ENCODE results near the gene PSMG3. TPM values are rescaled to one million over a fixed set of nuclear protein-coding genes. Genes with fewer than 3 reads are reported as not detected.

PSMG3 gene
- total and polyA plus RNA-seq, 2 experiments from 2014 or later: 28.3 to 84.8 TPM

- ATAC-seq (no peak), DNase-seq (ENCODE audit: low spot score) (no peak)
- H2AFZ ChIP-seq: no peak overlapping the region
- peaks cover 14% of the 10 kb centered on the region for H3K27me3 Mint-ChIP-seq (ENCODE audit: insufficient read depth, low read depth, poor library complexity)
- no peak overlapping the region for H3K4me3 Mint-ChIP-seq
- H3K9me3 Mint-ChIP-seq: no peaks in the 10 kb centered on the region
- H3K9me2 ChIP-seq (ENCODE audit: insufficient read depth): no peaks in the 10 kb centered on the region
- no peak for TF ChIP-seq ZNF462 (CRISPR knock-in tag; IDR thresholded peaks at IDR 0.05)
- no peak for TF ChIP-seq ZNF331 (CRISPR knock-in tag; IDR thresholded peaks at IDR 0.05; ENCODE audit: low read depth)
- TF ChIP-seq NANOG (IDR thresholded peaks at IDR 0.05; ENCODE audit: borderline replicate concordance): no peak
- no peak for TF ChIP-seq CTCF (conservative IDR thresholded peaks at IDR 0.05; ENCODE audit: low read depth in 2 of 2)
- no peak for TF ChIP-seq JUNB (IDR thresholded peaks at IDR 0.05; ENCODE audit: unreplicated experiment)
- no peak for TF ChIP-seq POLR2AphosphoS5 (IDR thresholded peaks at IDR 0.05; ENCODE audit: low read depth)
- TF ChIP-seq REST (IDR thresholded peaks at IDR 0.05; ENCODE audit: unreplicated experiment): no peak
- no peak for TF ChIP-seq EZH2phosphoT487 (IDR thresholded peaks at IDR 0.05; ENCODE audit: unreplicated experiment)
- no peak for TF ChIP-seq ZNF114 (CRISPR knock-in tag; IDR thresholded peaks at IDR 0.05)
- no peak for TF ChIP-seq ETS1 (IDR thresholded peaks at IDR 0.05)
- no peak for TF ChIP-seq EZH2 (IDR thresholded peaks at IDR 0.05; ENCODE audit: low read depth, unreplicated experiment)
- no peak for TF ChIP-seq CREB1 (CRISPR knock-in tag; IDR thresholded peaks at IDR 0.05; ENCODE audit: low read depth)
- no peak for TF ChIP-seq STAT1 (IDR thresholded peaks at IDR 0.05; ENCODE audit: unreplicated experiment)
- H3K4me1 Mint-ChIP-seq: peaks cover 4% of the 10 kb centered on the region; the same call in 2 of the 3 replicates
- H3K27ac ChIP-seq (ENCODE audit: low read depth): no peak overlapping the region
- H3K4me2 ChIP-seq: no peak overlapping the region
- no peak overlapping the region for H3K27ac Mint-ChIP-seq
- no peaks in the 10 kb centered on the region for H3F3A ChIP-seq (replicated peaks; ENCODE audit: low read depth)
- H3K79me2 ChIP-seq (replicated peaks; ENCODE audit: insufficient read depth): no peaks in the 10 kb centered on the region
- H3K4me1 ChIP-seq (ENCODE audit: insufficient read depth): no peaks in the 10 kb centered on the region
- H3K4me3 ChIP-seq: no peak overlapping the region
- H3K36me3 ChIP-seq (ENCODE audit: insufficient read depth): no peaks in the 10 kb centered on the region
- H4K20me1 ChIP-seq (replicated peaks; ENCODE audit: insufficient read depth): no peaks in the 10 kb centered on the region
- H3K36me3 Mint-ChIP-seq (ENCODE audit: low read depth): no peaks in the 10 kb centered on the region; the same call in 2 of the 3 replicates
- no peaks in the 10 kb centered on the region for H3K27me3 ChIP-seq (ENCODE audit: insufficient read depth)
Measured at GRCh38 chr7:1597066-1597760, 27.4 kb upstream of the PSMG3 start.
